Suprapubic skin (tissue), 4 donors: ENCODE results near the gene NLRP7. TPM values are rescaled to one million over a fixed set of nuclear protein-coding genes. Genes with fewer than 3 reads are reported as not detected.
"Not testable (repeated sequence)": the region's sequence is repeated elsewhere in the genome, so short reads cannot be mapped to it uniquely, and the experiment has no call there.

Source experiments
- DNase-seq, 2 donors: peaks; one replicate each; pipeline ENCODE4 v3.0.0-alpha.2; 2019; ENCODE audit warnings: low spot score in 2 of 2
- H3K27ac ChIP-seq: fragments of 200-600 bp; sonication (generic); one replicate; pipeline ENCODE4 v1.5.1; 2019
- H3K27me3 ChIP-seq: fragments of 200-600 bp; sonication (generic); one replicate; pipeline ENCODE4 v1.5.1; 2019
- H3K36me3 ChIP-seq: fragments of 200-600 bp; sonication (generic); one replicate; pipeline ENCODE4 v1.5.1; 2019
- H3K4me1 ChIP-seq: fragments of 200-600 bp; sonication (generic); one replicate; pipeline ENCODE4 v1.5.1; 2019
- H3K4me3 ChIP-seq: fragments of 200-600 bp; sonication (generic); one replicate; pipeline ENCODE4 v1.5.1; 2019; ENCODE audit warnings: mild to moderate bottlenecking
- H3K9me3 ChIP-seq: fragments of 200-600 bp; sonication (generic); one replicate; pipeline ENCODE4 v1.5.1; 2019
- CTCF ChIP-seq, 2 donors: fragments of 200-600 bp in 1 of 2; fragments of 450-650 bp in 1 of 2; sonication (generic) in 1 of 2; IDR thresholded peaks; one replicate each; pipeline ENCODE4 v1.5.1; 2016 to 2019; ENCODE audit warnings: antibody characterized with exemption in 2 of 2, mild to moderate bottlenecking in 1 of 2, moderate library complexity in 1 of 2
- EP300 ChIP-seq: sonication (generic); formaldehyde crosslinking; IDR thresholded peaks from one replicate; pipeline ENCODE4 v1.6.1; 2017; ENCODE audit warnings: antibody characterized with exemption
- POLR2A ChIP-seq, 2 donors: fragments of 450-650 bp; IDR thresholded peaks; one replicate each; pipeline ENCODE4 v1.6.1; 2017; ENCODE audit warnings: antibody characterized with exemption in 2 of 2, mild to moderate bottlenecking in 2 of 2, moderate library complexity in 2 of 2
- POLR2AphosphoS5 ChIP-seq, 3 donors: sonication (generic); formaldehyde crosslinking; IDR thresholded peaks; one replicate each; pipeline ENCODE4 v1.6.1; 2017; ENCODE audit warnings: antibody characterized with exemption in 3 of 3
- WGBS: methylation state at CpG from one replicate; pipeline ENCODE4 v1.1.5; 2018; 5-methylcytosine and 5-hydroxymethylcytosine counted together
- total RNA-seq, 4 donors: library from RNA; depleted of rRNA; stranded (reverse); fragments of >200 nt; gene quantifications; one replicate each; pipeline ENCODE4 v1.1.0, GENCODE V29; 2016

NLRP7 gene
- not detected for total RNA-seq

- H3K9me3 ChIP-seq = no peaks in the 10 kb centered on the region
- 81% methylated on average over 8 of the region's 8 CpGs for WGBS
- H3K27me3 ChIP-seq = peaks cover 7% of the 10 kb centered on the region
- TF ChIP-seq POLR2A (IDR thresholded peaks at IDR 0.05) (no peak), POLR2AphosphoS5 (IDR thresholded peaks at IDR 0.05) (no peak), EP300 (no peak), CTCF (IDR thresholded peaks at IDR 0.05) (no peak)
- no peaks in the 10 kb centered on the region for H3K4me1 ChIP-seq
- no peak for DNase-seq
- no peak within 1 kb of the TSS for H3K27ac ChIP-seq
- no peaks in the 10 kb centered on the region for H3K36me3 ChIP-seq
- no peak within 1 kb of the TSS for H3K4me3 ChIP-seq
Observed at GRCh38 chr19:54947381-54947780, at the start of gene NLRP7. TSS of gene NLRP7 (minus strand) at chr19:54947530.

GRCh38 chr19:54995561-54995960, 48.2 kb upstream of the NLRP7 start:
- 63% methylated on average over 3 of the region's 3 CpGs for WGBS
- Histone ChIP-seq H3K4me3 (no peak overlapping the region), H3K27me3 (peaks cover 13% of the 10 kb centered on the region), H3K9me3 (no peaks in the 10 kb centered on the region), H3K36me3 (no peaks in the 10 kb centered on the region), H3K4me1 (no peaks in the 10 kb centered on the region), H3K27ac (no peak overlapping the region)
- no peak for DNase-seq
- TF ChIP-seq POLR2AphosphoS5 (IDR thresholded peaks at IDR 0.05) (no peak), EP300 (no peak), POLR2A (IDR thresholded peaks at IDR 0.05) (no peak), CTCF (IDR thresholded peaks at IDR 0.05) (no peak)

GRCh38 chr19:54989531-54989930, 42.2 kb upstream of the NLRP7 start:
- H3K9me3 ChIP-seq, H3K4me3 ChIP-seq, H3K4me1 ChIP-seq, H3K27ac ChIP-seq, DNase-seq, H3K36me3 ChIP-seq, H3K27me3 ChIP-seq: not testable (repeated sequence)
- WGBS = 92% methylated on average over 11 of the region's 11 CpGs

GRCh38 chr19:54982562-54982961, 35.2 kb upstream of the NLRP7 start:
- H3K4me1 ChIP-seq, H3K36me3 ChIP-seq, H3K9me3 ChIP-seq, H3K27me3 ChIP-seq, H3K4me3 ChIP-seq, DNase-seq, H3K27ac ChIP-seq: not testable (repeated sequence)
- whole genome bisulfite sequencing = 80% methylated on average over 14 of the region's 23 CpGs

GRCh38 chr19:54973229-54974090, 26.1 kb upstream of the NLRP7 start:
- WGBS = 81% methylated on average over 19 of the region's 19 CpGs
- not testable (repeated sequence) for H3K36me3 ChIP-seq, H3K4me3 ChIP-seq, H3K27ac ChIP-seq, DNase-seq, H3K9me3 ChIP-seq, H3K27me3 ChIP-seq, H3K4me1 ChIP-seq

GRCh38 chr19:54971446-54971845, 24.1 kb upstream of the NLRP7 start:
- DNase-seq, H3K9me3 ChIP-seq, H3K4me3 ChIP-seq, H3K4me1 ChIP-seq, H3K27me3 ChIP-seq, H3K36me3 ChIP-seq, H3K27ac ChIP-seq: not testable (repeated sequence)
- 97% methylated on average over 3 of the region's 5 CpGs for WGBS

- no peak for DNase-seq
- Histone ChIP-seq H3K36me3 (no peaks in the 10 kb centered on the region), H3K9me3 (no peaks in the 10 kb centered on the region), H3K4me1 (no peaks in the 10 kb centered on the region), H3K27ac (no peak overlapping the region), H3K4me3 (no peak overlapping the region), H3K27me3 (no peaks in the 10 kb centered on the region)
- 87% methylated on average over 4 of the region's 4 CpGs for WGBS
- TF ChIP-seq POLR2AphosphoS5 (IDR thresholded peaks at IDR 0.05) (no peak), EP300 (no peak), POLR2A (IDR thresholded peaks at IDR 0.05) (no peak), CTCF (IDR thresholded peaks at IDR 0.05) (no peak)
Observed at GRCh38 chr19:54969647-54970046, 22.3 kb upstream of the NLRP7 start.
